Neuronal stem cell (in vitro differentiated cells): Measurements from ENCODE around the gene MEGF11.

Experiments
- DNase-seq: peaks from one replicate; pipeline ENCODE4 v3.0.0-alpha.2; 2013; ENCODE audit warnings: low spot score
- H2AFZ ChIP-seq: one replicate; pipeline ENCODE4 v1.6.1; 2013; ENCODE audit warnings: mild to moderate bottlenecking, low read length, inconsistent platforms
- H2AK5ac ChIP-seq: 2 replicates; pipeline ENCODE4 v1.6.1; 2013; ENCODE audit warnings: low read depth, mild to moderate bottlenecking, inconsistent platforms, low read length, moderate library complexity, mixed read lengths
- H2BK120ac ChIP-seq: 2 replicates; pipeline ENCODE4 v1.6.1; 2013; ENCODE audit warnings: low read depth, mild to moderate bottlenecking, inconsistent platforms, low read length, moderate library complexity, mixed read lengths
- H2BK12ac ChIP-seq: one replicate; pipeline ENCODE4 v1.6.1; 2013; ENCODE audit warnings: low read length, inconsistent platforms
- H2BK15ac ChIP-seq: 2 replicates; pipeline ENCODE4 v1.6.1; 2013; ENCODE audit warnings: mild to moderate bottlenecking, low read length, inconsistent platforms, mixed read lengths
- H2BK5ac ChIP-seq: one replicate; pipeline ENCODE4 v1.6.1; 2013; ENCODE audit warnings: inconsistent platforms, mild to moderate bottlenecking, low read length, moderate library complexity
- H3K14ac ChIP-seq: one replicate; pipeline ENCODE4 v1.6.1; 2013; ENCODE audit warnings: low read length, inconsistent platforms
- H3K18ac ChIP-seq: 2 replicates; pipeline ENCODE4 v1.6.1; 2013; ENCODE audit warnings: low read length, inconsistent platforms
- H3K23ac ChIP-seq: 2 replicates; pipeline ENCODE4 v1.6.1; 2013; ENCODE audit warnings: low read depth, mild to moderate bottlenecking, mixed read lengths, low read length, inconsistent platforms; ENCODE audit not compliant: poor library complexity
- H3K27ac ChIP-seq: replicated peaks from 3 replicates; pipeline ENCODE4 v1.5.1; 2013; ENCODE audit warnings: low read length, inconsistent platforms
- H3K27me3 ChIP-seq, 3 experiments: 2 replicates each; pipeline ENCODE4 v1.6.1; 2013; ENCODE audit warnings: low read length in 3 of 3, mild to moderate bottlenecking in 2 of 3, inconsistent platforms in 1 of 3, low read depth in 1 of 3, mixed read lengths in 1 of 3, moderate library complexity in 1 of 3; ENCODE audit not compliant: control insufficient read depth in 3 of 3, insufficient read depth in 3 of 3
- H3K36me3 ChIP-seq, 2 donors: replicated peaks in 1 of 2; 2 replicates each; pipeline ENCODE4 v1.6.1; 2013; ENCODE audit warnings: low read length in 2 of 2; ENCODE audit not compliant: control insufficient read depth in 2 of 2, insufficient read depth in 2 of 2
- H3K4ac ChIP-seq: 2 replicates; pipeline ENCODE4 v1.6.1; 2013; ENCODE audit warnings: inconsistent platforms, mild to moderate bottlenecking, low read length, moderate library complexity
- H3K4me1 ChIP-seq, 2 donors: 1 replicate in 1 of 2; 2 replicates in 1 of 2; pipeline ENCODE4 v1.6.1; 2013; ENCODE audit warnings: low read length in 2 of 2, low read depth in 1 of 2; ENCODE audit not compliant: control insufficient read depth in 2 of 2, insufficient read depth in 1 of 2
- H3K4me2 ChIP-seq: one replicate; pipeline ENCODE4 v1.6.1; 2013; ENCODE audit warnings: mild to moderate bottlenecking, low read length, inconsistent platforms; ENCODE audit not compliant: insufficient read depth, poor library complexity, severe bottlenecking
- H3K4me3 ChIP-seq, 2 donors: 2 replicates each; pipeline ENCODE4 v1.5.1; 2013; ENCODE audit warnings: low read length in 2 of 2, mild to moderate bottlenecking in 2 of 2, inconsistent platforms in 1 of 2, moderate library complexity in 1 of 2
- H3K79me1 ChIP-seq: one replicate; pipeline ENCODE4 v1.6.1; 2013; ENCODE audit warnings: low read depth, mild to moderate bottlenecking, inconsistent platforms, low read length, moderate library complexity
- H3K9ac ChIP-seq: one replicate; pipeline ENCODE4 v1.6.1; 2013; ENCODE audit warnings: mild to moderate bottlenecking, low read depth, low read length, inconsistent platforms; ENCODE audit not compliant: poor library complexity
- H3K9me3 ChIP-seq, 2 donors: replicated peaks in 1 of 2; 2 replicates each; pipeline versions ENCODE3 to v1.6.1; 2013; ENCODE audit warnings: low read length in 2 of 2, mild to moderate bottlenecking in 2 of 2, inconsistent platforms in 1 of 2, low read depth in 1 of 2, mixed read lengths in 1 of 2, moderate library complexity in 1 of 2; ENCODE audit not compliant: control insufficient read depth in 2 of 2, insufficient read depth in 1 of 2
- H4K8ac ChIP-seq: one replicate; pipeline ENCODE4 v1.6.1; 2013; ENCODE audit warnings: low read depth, mild to moderate bottlenecking, inconsistent platforms, low read length, moderate library complexity
- H4K91ac ChIP-seq: one replicate; pipeline ENCODE4 v1.6.1; 2013; ENCODE audit warnings: low read length, low read depth, mild to moderate bottlenecking, inconsistent platforms; ENCODE audit not compliant: poor library complexity
- WGBS, 2 donors: extraction: QIAGEN DNeasy Blood & Tissue Kit; methylation state at CpG; one replicate each; pipeline ENCODE4 v1.1.7; 2013; ENCODE audit warnings: missing lambda C conversion rate in 2 of 2, mixed read lengths in 1 of 2; ENCODE audit not compliant: insufficient read length in 2 of 2, insufficient replicate concordance in 1 of 2; ENCODE audit errors: extremely low coverage in 2 of 2; 5-methylcytosine and 5-hydroxymethylcytosine counted together

The MEGF11 gene

GRCh38 chr15:65940618-65940909, 313.0 kb downstream of the MEGF11 start:
- Histone ChIP-seq H2BK120ac (no peak overlapping the region), H3K18ac (no peak overlapping the region), H3K23ac (no peak overlapping the region), H2BK5ac (no peak overlapping the region), H3K14ac (no peak overlapping the region), H2BK12ac (no peak overlapping the region), H3K4me1 (no peaks in the 10 kb centered on the region), H3K4ac (no peak overlapping the region), H3K4me2 (no peak overlapping the region), H3K36me3 (no peaks in the 10 kb centered on the region), H3K4me3 (no peak overlapping the region), H2BK15ac (no peak overlapping the region), H3K9ac (no peak overlapping the region), H2AFZ (no peak overlapping the region), H3K79me1 (no peaks in the 10 kb centered on the region), H2AK5ac (no peak overlapping the region), H3K27ac (no peak overlapping the region), H3K9me3 (no peaks in the 10 kb centered on the region), H4K8ac (no peak overlapping the region), H3K27me3 (peaks cover 0 to 10% (median 0%) of the 10 kb centered on the region in 3 experiments), H4K91ac (no peak overlapping the region)
- DNase-seq: no peak

- no peak overlapping the region for H4K8ac ChIP-seq
- H2AK5ac ChIP-seq: no peak overlapping the region
- no peaks in the 10 kb centered on the region for H3K4me1 ChIP-seq
- H3K4me2 ChIP-seq: no peak overlapping the region
- H2AFZ ChIP-seq: no peak overlapping the region
- no peaks in the 10 kb centered on the region for H3K9me3 ChIP-seq
- H2BK12ac ChIP-seq: no peak overlapping the region
- no peak overlapping the region for H3K4me3 ChIP-seq
- H2BK5ac ChIP-seq: no peak overlapping the region
- H3K18ac ChIP-seq: no peak overlapping the region
- no peak for DNase-seq
- H3K4ac ChIP-seq: no peak overlapping the region
- no peak overlapping the region for H2BK120ac ChIP-seq
- H3K14ac ChIP-seq: no peak overlapping the region
- no CpG with 5 or more reads among the region's 10 CpGs for WGBS, 2 donors
- no peak overlapping the region for H3K27ac ChIP-seq
- H3K27me3 ChIP-seq: peaks cover 0 to 10% (median 0%) of the 10 kb centered on the region in 3 experiments
- H3K9ac ChIP-seq: no peak overlapping the region
- H3K36me3 ChIP-seq: no peaks in the 10 kb centered on the region
- H3K79me1 ChIP-seq: no peaks in the 10 kb centered on the region
- H3K23ac ChIP-seq: no peak overlapping the region
- no peak overlapping the region for H4K91ac ChIP-seq
- no peak overlapping the region for H2BK15ac ChIP-seq
Observed at GRCh38 chr15:65939901-65940617, 313.5 kb downstream of the MEGF11 start.

- H3K18ac ChIP-seq: no peak overlapping the region
- no CpG with 5 or more reads among the region's 4 CpGs for WGBS, 2 donors
- H3K36me3 ChIP-seq: no peaks in the 10 kb centered on the region
Observed at GRCh38 chr15:65938604-65939003, 314.9 kb downstream of the MEGF11 start.

GRCh38 chr15:65937476-65937875, 316.1 kb downstream of the MEGF11 start:
- H3K9me3 ChIP-seq: no peaks in the 10 kb centered on the region
- no peaks in the 10 kb centered on the region for H3K4me1 ChIP-seq
- no peak overlapping the region for H2BK120ac ChIP-seq
- WGBS, 2 donors: no CpG with 5 or more reads among the region's 1 CpG
- no peak overlapping the region for H3K9ac ChIP-seq
- H3K14ac ChIP-seq: no peak overlapping the region
- no peak overlapping the region for H4K91ac ChIP-seq
- H2BK12ac ChIP-seq: no peak overlapping the region
- H3K79me1 ChIP-seq: no peaks in the 10 kb centered on the region
- H4K8ac ChIP-seq: no peak overlapping the region
- H3K4me2 ChIP-seq: no peak overlapping the region
- H2AK5ac ChIP-seq: no peak overlapping the region
- H3K18ac ChIP-seq: no peak overlapping the region
- peaks cover 0 to 10% (median 0%) of the 10 kb centered on the region in 3 experiments for H3K27me3 ChIP-seq
- no peak overlapping the region for H3K23ac ChIP-seq
- H2BK5ac ChIP-seq: no peak overlapping the region
- no peaks in the 10 kb centered on the region for H3K36me3 ChIP-seq
- H2BK15ac ChIP-seq: no peak overlapping the region
- no peak overlapping the region for H2AFZ ChIP-seq
- H3K4me3 ChIP-seq: no peak overlapping the region
- DNase-seq: no peak
- no peak overlapping the region for H3K27ac ChIP-seq
- H3K4ac ChIP-seq: no peak overlapping the region

More at GRCh38 chr15:65938604-65939003, 314.9 kb downstream of the MEGF11 start:
- H2AFZ ChIP-seq: no peak overlapping the region
- H3K14ac ChIP-seq: no peak overlapping the region
- no peak overlapping the region for H3K9ac ChIP-seq
- no peak overlapping the region for H2BK15ac ChIP-seq
- no peak overlapping the region for H3K4ac ChIP-seq
- H3K4me2 ChIP-seq: no peak overlapping the region
- H3K4me3 ChIP-seq: no peak overlapping the region
- H3K23ac ChIP-seq: no peak overlapping the region
- no peaks in the 10 kb centered on the region for H3K4me1 ChIP-seq
- H3K27me3 ChIP-seq: peaks cover 0 to 10% (median 0%) of the 10 kb centered on the region in 3 experiments
- H4K8ac ChIP-seq: no peak overlapping the region
- no peaks in the 10 kb centered on the region for H3K9me3 ChIP-seq
- no peak overlapping the region for H2BK12ac ChIP-seq
- H3K27ac ChIP-seq: no peak overlapping the region
- no peak overlapping the region for H2BK120ac ChIP-seq
- H3K79me1 ChIP-seq: no peaks in the 10 kb centered on the region
- H2AK5ac ChIP-seq: no peak overlapping the region
- no peak overlapping the region for H2BK5ac ChIP-seq
- H4K91ac ChIP-seq: no peak overlapping the region
- no peak for DNase-seq
